C4-2B (cell line): ENCODE measurements around the gene ABHD4.

Experiments
- H3K27ac ChIP-seq: fragments of 450-650 bp; 2 replicates; pipeline ENCODE4 v1.5.1; 2017
- CTCF ChIP-seq: fragments of 450-650 bp; conservative IDR thresholded peaks from 2 replicates; pipeline ENCODE4 v1.5.1; 2017; ENCODE audit warnings: mild to moderate bottlenecking
- ZFX ChIP-seq: fragments of 450-650 bp; IDR thresholded peaks from 2 replicates; pipeline ENCODE4 v1.6.1; 2017

ABHD4 gene

GRCh38 chr14:22558221-22558913, 39.7 kb upstream of the ABHD4 start:
- no peak for TF ChIP-seq CTCF
- no peak for TF ChIP-seq ZFX
- no peak overlapping the region for H3K27ac ChIP-seq

- H3K27ac ChIP-seq, result no peak overlapping the region
- TF ChIP-seq CTCF (no peak), ZFX (no peak)
These were observed 39.1 kb upstream of the ABHD4 start for GRCh38 chr14:22559041-22559440.

GRCh38 chr14:22560662-22561365, 37.3 kb upstream of the ABHD4 start:
- TF ChIP-seq CTCF, result no peak
- no peak for TF ChIP-seq ZFX
- H3K27ac ChIP-seq, result no peak overlapping the region; the same call in 1 of the 2 replicates

GRCh38 chr14:22561366-22561660, 36.8 kb upstream of the ABHD4 start:
- H3K27ac ChIP-seq, result peak overlapping the region; percentile 25; the same call in 1 of the 2 replicates

GRCh38 chr14:22561661-22562579, 36.2 kb upstream of the ABHD4 start:
- H3K27ac ChIP-seq, result peak overlapping the region; percentile 25; the same call in 1 of the 2 replicates
- TF ChIP-seq CTCF, result no peak
- no peak for TF ChIP-seq ZFX

More at GRCh38 chr14:22561366-22561660, 36.8 kb upstream of the ABHD4 start:
- TF ChIP-seq ZFX, result no peak
- no peak for TF ChIP-seq CTCF

GRCh38 chr14:22563987-22564386, 34.1 kb upstream of the ABHD4 start:
- TF ChIP-seq CTCF (no peak), ZFX (no peak)
- H3K27ac ChIP-seq, result no peak overlapping the region
